Naive B cell (primary cell): ENCODE measurements around the gene PKDCC. TPM values are rescaled to one million over a fixed set of nuclear protein-coding genes. Genes with fewer than 3 reads are reported as not detected.
"Not testable (repeated sequence)": the region's sequence is repeated elsewhere in the genome, so short reads cannot be mapped to it uniquely, and the experiment has no call there.

Source experiments
- ATAC-seq, 2 donors: fragments of 150-1000 bp; cut with Tn5 transposase; 2 replicates each; pipeline ENCODE4 v1.10.0; 2021; ENCODE audit warnings: low read depth in 2 of 2, mild to moderate bottlenecking in 2 of 2, moderate library complexity in 2 of 2
- DNase-seq: peaks from one replicate; pipeline ENCODE4 v3.0.0; 2022
- H3K27ac Mint-ChIP-seq, 6 donors: one replicate each; pipeline ENCODE4 v1.8.0; 2020 to 2022; ENCODE audit warnings: mild to moderate bottlenecking in 6 of 6, mixed read lengths in 6 of 6, moderate library complexity in 5 of 6, inconsistent platforms in 2 of 6
- H3K27me3 Mint-ChIP-seq, 3 donors: one replicate each; pipeline ENCODE4 v1.8.0; 2021 to 2022; ENCODE audit warnings: mixed read lengths in 3 of 3, mild to moderate bottlenecking in 1 of 3
- H3K36me3 Mint-ChIP-seq, 2 donors: one replicate each; pipeline ENCODE4 v1.8.0; 2020 to 2022; ENCODE audit warnings: mixed read lengths in 2 of 2, inconsistent platforms in 1 of 2, mild to moderate bottlenecking in 1 of 2
- H3K4me1 Mint-ChIP-seq, 3 donors: one replicate each; pipeline ENCODE4 v1.8.0; 2020 to 2022; ENCODE audit warnings: mixed read lengths in 3 of 3, inconsistent platforms in 1 of 3, mild to moderate bottlenecking in 1 of 3, moderate library complexity in 1 of 3
- H3K4me3 Mint-ChIP-seq, 8 donors: one replicate each; pipeline ENCODE4 v1.8.0; 2020 to 2022; ENCODE audit warnings: mild to moderate bottlenecking in 8 of 8, mixed read lengths in 8 of 8, moderate library complexity in 8 of 8, inconsistent platforms in 2 of 8
- H3K9me3 Mint-ChIP-seq, 7 donors: one replicate each; pipeline ENCODE4 v1.8.0; 2020 to 2022; ENCODE audit warnings: mixed read lengths in 7 of 7, mild to moderate bottlenecking in 5 of 7, inconsistent platforms in 2 of 7, moderate library complexity in 1 of 7
- polyA plus RNA-seq, 6 donors: library from polyadenylated mRNA; unstranded; fragments of 300-500 nt; fragmentation: Illumina TruSeq; gene quantifications; one replicate each; pipeline ENCODE4 v1.2.3, GENCODE V29; 2021; ENCODE audit warnings: low read depth in 6 of 6

Gene PKDCC
- polyA plus RNA-seq, 6 donors from 2014 or later = not detected

- peaks cover 8 to 25% (median 12%) of the 10 kb centered on the region in 3 donors for H3K4me1 Mint-ChIP-seq
- not testable (repeated sequence) for ATAC-seq, H3K9me3 Mint-ChIP-seq, DNase-seq, H3K4me3 Mint-ChIP-seq, H3K36me3 Mint-ChIP-seq, H3K27ac Mint-ChIP-seq
- H3K27me3 Mint-ChIP-seq = peaks cover 3 to 25% (median 18%) of the 10 kb centered on the region in 3 donors
These were observed 13.7 kb upstream of the PKDCC start for GRCh38 chr2:42034096-42034495.

DNA sequence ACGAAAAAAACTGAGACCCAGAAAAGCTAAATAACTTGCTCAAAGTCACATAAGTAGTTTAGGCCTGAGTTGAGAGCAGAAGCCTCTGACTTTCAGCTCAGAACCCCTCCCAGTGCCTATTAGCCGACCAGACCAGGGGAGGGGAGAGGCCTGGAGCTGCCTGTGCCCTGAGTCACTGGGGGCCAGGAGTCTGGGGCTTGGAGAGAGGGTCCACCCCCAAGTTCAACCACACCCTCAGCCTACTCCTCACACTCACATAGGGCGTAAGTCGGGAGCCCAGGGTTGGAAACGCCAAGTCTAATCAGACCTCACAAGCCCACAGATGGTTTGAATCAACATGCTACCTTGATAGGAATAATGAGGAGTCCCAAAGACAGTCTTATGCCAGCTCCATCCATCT lies 12.6 kb upstream of the PKDCC start:
- Mint-ChIP-seq H3K9me3 (no peaks in the 10 kb centered on the region), H3K4me1 (peaks cover 0 to 14% (median 7%) of the 10 kb centered on the region in 3 donors), H3K4me3 (no peak overlapping the region), H3K27me3 (peaks cover 6 to 33% (median 24%) of the 10 kb centered on the region in 3 donors), H3K27ac (no peak overlapping the region), H3K36me3 (no peaks in the 10 kb centered on the region)
- no peak for DNase-seq
- ATAC-seq = no peak

DNA sequence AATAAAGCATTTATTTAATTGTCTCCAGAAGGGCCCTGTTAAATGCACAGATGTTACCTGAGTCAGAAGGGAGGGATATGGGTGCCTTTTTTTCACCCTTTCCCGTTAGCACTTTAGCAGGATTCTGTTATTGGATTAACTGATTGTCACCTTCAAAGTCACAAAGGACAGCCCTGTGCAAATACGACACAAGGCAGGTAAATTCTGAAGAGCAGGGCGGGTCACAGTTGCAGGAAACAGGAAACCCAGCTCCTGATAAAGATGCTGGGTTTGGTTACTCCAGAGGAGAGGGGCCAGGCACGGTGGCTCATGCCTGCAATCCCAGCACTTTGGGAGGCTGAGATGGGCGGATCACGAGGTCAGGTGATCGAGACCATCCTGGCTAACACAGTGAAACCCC lies 11.4 kb upstream of the PKDCC start:
- Mint-ChIP-seq H3K36me3 (no peaks in the 10 kb centered on the region), H3K4me1 (peaks cover 0 to 4% (median 0%) of the 10 kb centered on the region in 3 donors), H3K27ac (no peak overlapping the region), H3K4me3 (no peak overlapping the region), H3K27me3 (peaks cover 8 to 29% (median 26%) of the 10 kb centered on the region in 3 donors), H3K9me3 (no peaks in the 10 kb centered on the region)
- ATAC-seq = no peak
- DNase-seq = no peak

DNA sequence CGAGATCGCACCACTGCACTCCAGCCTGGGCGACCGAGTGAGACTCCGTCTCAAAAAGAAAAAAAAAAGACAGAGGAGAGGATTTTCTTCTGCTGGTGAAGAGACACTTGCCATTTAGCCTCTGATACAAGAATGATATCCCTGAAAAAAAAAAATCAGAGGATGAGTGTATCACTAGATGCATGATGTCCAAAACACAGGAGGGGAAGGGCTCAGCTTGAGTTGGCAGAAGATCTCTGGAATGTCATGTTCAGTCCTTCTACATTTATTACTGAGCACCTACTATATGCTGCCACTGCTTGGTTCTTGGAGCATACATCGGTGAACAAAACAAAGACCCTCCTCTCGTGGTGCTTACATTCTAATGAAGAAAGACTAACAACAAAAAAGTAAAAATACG lies 10.9 kb upstream of the PKDCC start:
- H3K9me3 Mint-ChIP-seq = no peaks in the 10 kb centered on the region
- H3K4me1 Mint-ChIP-seq = no peaks in the 10 kb centered on the region
- no peaks in the 10 kb centered on the region for H3K36me3 Mint-ChIP-seq
- ATAC-seq (no peak), DNase-seq (no peak)
- H3K27ac Mint-ChIP-seq = peak overlapping the region in 1 of 6 donors; percentile 24
- no peak overlapping the region for H3K4me3 Mint-ChIP-seq
- H3K27me3 Mint-ChIP-seq = peaks cover 8 to 28% (median 26%) of the 10 kb centered on the region in 3 donors

DNA sequence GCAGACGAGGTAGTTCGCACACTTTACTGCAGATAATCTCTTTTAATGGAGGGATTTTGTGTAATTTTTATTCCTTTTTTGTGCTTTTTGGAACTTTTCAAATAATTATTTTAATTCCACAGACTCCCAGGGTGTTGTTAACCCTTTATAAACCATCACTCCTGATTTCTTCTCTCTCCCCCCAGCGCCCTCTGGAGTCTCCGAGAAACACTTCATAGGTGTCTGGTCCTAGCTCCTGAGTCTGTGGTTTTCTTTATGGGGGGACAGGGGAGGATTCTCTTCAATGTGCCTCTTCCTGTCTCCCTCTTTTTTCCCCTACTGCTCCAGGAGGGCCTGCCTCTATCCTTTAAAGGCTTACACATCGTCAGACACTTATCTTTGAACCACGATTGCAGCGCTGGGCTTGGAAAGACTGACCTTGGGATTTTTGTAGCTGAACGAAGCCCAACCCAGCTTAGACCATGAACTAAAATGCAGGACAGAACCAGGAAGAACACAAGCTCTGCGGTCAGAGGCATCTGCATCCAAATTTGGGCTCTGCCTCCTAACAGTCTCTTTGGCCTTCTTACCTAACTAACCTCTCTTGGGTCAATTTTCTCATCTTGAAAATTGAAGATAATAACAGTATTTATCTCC lies 7.1 kb upstream of the PKDCC start:
- Mint-ChIP-seq H3K4me1 (peaks cover 0 to 4% (median 0%) of the 10 kb centered on the region in 3 donors), H3K27ac (no peak overlapping the region), H3K9me3 (no peaks in the 10 kb centered on the region), H3K36me3 (peaks cover 6% of the 10 kb centered on the region in 2 donors), H3K27me3 (peaks cover 30 to 52% (median 48%) of the 10 kb centered on the region in 3 donors), H3K4me3 (no peak overlapping the region)
- DNase-seq (no peak), ATAC-seq (no peak)

- DNase-seq = no peak
- no peak overlapping the region for H3K4me3 Mint-ChIP-seq
- no peak for ATAC-seq
- peaks cover 0 to 5% (median 0%) of the 10 kb centered on the region in 3 donors for H3K4me1 Mint-ChIP-seq
- H3K27me3 Mint-ChIP-seq = peaks cover 35 to 56% (median 51%) of the 10 kb centered on the region in 3 donors
- H3K27ac Mint-ChIP-seq = no peak overlapping the region
- H3K9me3 Mint-ChIP-seq = no peaks in the 10 kb centered on the region
- peaks cover 6% of the 10 kb centered on the region in 2 donors for H3K36me3 Mint-ChIP-seq
These were observed 6.3 kb upstream of the PKDCC start for GRCh38 chr2:42041377-42042127.

DNA sequence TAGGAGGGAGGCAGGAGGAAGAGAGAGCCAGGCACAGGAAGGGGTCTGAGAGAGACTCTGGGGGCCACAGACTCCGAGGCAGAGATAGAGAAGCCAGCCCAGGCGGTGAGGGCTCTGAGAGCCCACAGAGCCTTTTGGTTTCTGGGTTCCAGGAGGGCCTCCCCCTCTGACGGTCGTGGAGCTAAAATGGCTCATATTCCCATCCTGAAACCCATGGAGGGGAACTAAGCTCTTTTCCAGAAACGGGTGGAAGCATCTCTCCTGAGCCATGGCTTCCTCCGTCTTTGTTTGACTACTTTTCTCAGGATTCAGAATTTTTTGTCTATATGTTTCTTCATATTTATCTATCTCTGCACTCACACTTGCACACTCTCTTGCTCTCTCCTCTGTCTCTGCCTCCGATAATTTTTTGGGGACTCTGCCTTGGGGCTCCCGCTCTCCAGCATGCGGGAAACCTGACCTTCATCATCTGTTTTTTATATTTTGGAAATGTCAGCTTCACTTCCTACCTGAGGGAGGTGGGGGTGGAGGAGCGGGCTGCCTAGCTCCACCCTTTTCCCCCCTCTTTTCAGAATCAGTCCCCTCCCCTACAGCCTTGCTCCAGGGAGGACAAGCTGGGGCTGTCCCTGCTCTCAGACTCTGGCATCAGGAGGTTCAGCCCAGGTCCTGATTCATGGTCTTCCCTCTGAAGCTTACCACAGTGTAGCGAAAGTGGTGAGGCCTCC lies 5.0 kb upstream of the PKDCC start:
- H3K9me3 Mint-ChIP-seq = no peaks in the 10 kb centered on the region
- peaks cover 41 to 64% (median 60%) of the 10 kb centered on the region in 3 donors for H3K27me3 Mint-ChIP-seq
- H3K4me1 Mint-ChIP-seq = peaks cover 6 to 11% (median 6%) of the 10 kb centered on the region in 3 donors
- H3K36me3 Mint-ChIP-seq = peaks cover 6% of the 10 kb centered on the region in 2 donors
- DNase-seq (no peak), ATAC-seq (no peak)
- H3K4me3 Mint-ChIP-seq = no peak overlapping the region
- H3K27ac Mint-ChIP-seq = no peak overlapping the region

GRCh38 chr2:42043789-42044394 lies 3.9 kb upstream of the PKDCC start:
- no peak for ATAC-seq
- Mint-ChIP-seq H3K27ac (peak overlapping the region in 1 of 6 donors; percentile 57), H3K36me3 (peaks cover 6% of the 10 kb centered on the region in 2 donors), H3K27me3 (peaks cover 44 to 67% (median 63%) of the 10 kb centered on the region in 3 donors), H3K4me3 (peak overlapping the region in 2 of 8 donors; percentile 22 to 33), H3K4me1 (peaks cover 6 to 11% (median 9%) of the 10 kb centered on the region in 3 donors), H3K9me3 (no peaks in the 10 kb centered on the region)
- DNase-seq = no peak

DNA sequence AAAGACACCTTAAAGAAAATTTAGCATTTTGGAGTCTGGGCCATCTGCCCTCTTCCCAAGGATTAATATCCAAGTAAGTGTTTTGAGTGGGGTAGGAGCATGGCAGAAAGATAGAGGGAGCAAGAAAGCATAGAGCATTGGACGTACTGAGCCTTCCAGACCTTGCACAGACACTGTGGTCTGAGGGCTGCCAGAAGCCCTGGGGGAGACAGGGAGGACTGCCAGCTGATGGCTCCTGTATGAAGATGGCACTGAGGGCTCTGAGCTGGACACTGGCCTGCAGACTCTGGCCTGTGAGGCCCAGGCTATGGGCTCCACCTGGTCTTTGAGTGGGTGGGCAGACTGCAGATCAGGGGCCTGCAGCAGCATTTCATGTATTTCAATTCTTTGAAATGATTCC lies 2.9 kb upstream of the PKDCC start:
- H3K4me1 Mint-ChIP-seq = peaks cover 6 to 11% (median 10%) of the 10 kb centered on the region in 3 donors
- H3K9me3 Mint-ChIP-seq = no peaks in the 10 kb centered on the region
- H3K27me3 Mint-ChIP-seq = peaks cover 48 to 72% (median 70%) of the 10 kb centered on the region in 3 donors
- H3K27ac Mint-ChIP-seq = no peak overlapping the region
- no peak for ATAC-seq
- peak overlapping the region in 1 of 8 donors; percentile 72 for H3K4me3 Mint-ChIP-seq
- H3K36me3 Mint-ChIP-seq = peaks cover 6% of the 10 kb centered on the region in 2 donors
- no peak for DNase-seq

- Mint-ChIP-seq H3K36me3 (peaks cover 6% of the 10 kb centered on the region in 2 donors), H3K27me3 (peaks cover 44 to 72% (median 70%) of the 10 kb centered on the region in 3 donors), H3K27ac (no peak overlapping the region), H3K4me1 (peaks cover 6 to 11% (median 10%) of the 10 kb centered on the region in 3 donors), H3K9me3 (no peaks in the 10 kb centered on the region), H3K4me3 (peak overlapping the region in 2 of 8 donors; percentile 42 to 72)
- no peak for DNase-seq
- no peak for ATAC-seq
These were observed 2.5 kb upstream of the PKDCC start for GRCh38 chr2:42045352-42045751.

DNA sequence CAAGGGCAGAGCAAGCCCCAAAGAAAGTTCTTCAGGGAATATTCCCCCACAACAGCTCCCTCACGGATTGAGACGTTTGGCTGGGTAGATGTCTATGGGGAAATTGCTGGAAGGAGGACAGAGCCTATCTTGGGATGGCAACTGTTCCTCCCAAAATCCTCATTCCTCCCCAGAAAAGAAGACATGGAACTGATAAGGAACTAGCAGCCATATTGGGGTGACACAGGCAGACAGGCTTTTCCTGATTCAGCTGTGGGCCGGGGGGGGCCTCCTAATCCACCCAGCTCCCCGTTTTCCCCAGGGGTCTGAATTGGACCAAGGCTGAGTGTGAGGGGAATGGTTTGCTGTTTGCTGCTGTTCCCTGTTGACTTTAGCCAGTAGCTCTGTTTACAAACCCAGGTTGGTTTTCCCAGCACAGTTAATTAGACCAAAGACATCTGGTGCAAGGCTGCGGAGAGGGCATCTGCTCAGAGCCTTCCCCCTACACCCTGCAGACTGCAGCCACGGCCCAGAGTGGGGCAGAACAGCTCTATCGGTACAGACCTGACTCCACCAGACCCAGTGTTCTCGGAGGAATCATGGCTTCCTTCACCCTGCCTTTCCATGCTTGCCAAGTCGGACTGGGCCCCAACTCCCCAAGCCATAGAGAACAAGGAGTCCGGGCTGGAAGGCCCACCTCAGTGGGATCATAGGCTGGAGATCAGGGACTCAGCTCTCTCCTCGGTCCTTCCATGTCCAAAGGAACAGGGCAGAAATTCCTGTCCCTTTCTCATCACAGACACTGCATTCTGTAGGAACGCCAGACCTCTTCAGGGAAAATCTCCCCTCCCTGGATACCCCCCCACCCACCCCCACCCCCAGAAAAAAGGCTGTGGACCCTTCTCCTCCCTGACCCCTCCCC lies 1.7 kb upstream of the PKDCC start:
- Mint-ChIP-seq H3K36me3 (peaks cover 6% of the 10 kb centered on the region in 2 donors), H3K9me3 (no peaks in the 10 kb centered on the region), H3K4me3 (peak overlapping the region in 7 of 8 donors; percentile 31 to 78 (median 57)), H3K4me1 (peaks cover 6 to 11% (median 10%) of the 10 kb centered on the region in 3 donors), H3K27me3 (peaks cover 43 to 78% (median 72%) of the 10 kb centered on the region in 3 donors), H3K27ac (peak overlapping the region in 1 of 6 donors; percentile 59)
- no peak for ATAC-seq
- DNase-seq = no peak

- DNase-seq (peak; percentile 14), ATAC-seq (peak; percentile 32 to 49)
- Mint-ChIP-seq H3K4me1 (peaks cover 6 to 11% (median 10%) of the 10 kb centered on the region in 3 donors), H3K4me3 (peak overlapping the region; percentile 71 to 88 (median 80)), H3K9me3 (no peaks in the 10 kb centered on the region), H3K27me3 (peaks cover 43 to 80% (median 70%) of the 10 kb centered on the region in 3 donors), H3K36me3 (peaks cover 6% of the 10 kb centered on the region in 2 donors), H3K27ac (no peak overlapping the region)
These were observed 868 bp upstream of the PKDCC start for GRCh38 chr2:42046819-42047487.
